DND-41 (cell line): ENCODE results near the gene SPEF2.

Experiments used
- ATAC-seq: fragments of 200-7000 bp; cut with Tn5 transposase; 3 replicates; pipeline ENCODE4 v1.9.1; 2021; ENCODE audit warnings: low read depth; ENCODE audit not compliant: insufficient read depth
- DNase-seq: peaks from one replicate; pipeline ENCODE4 v3.0.0-alpha.2; 2020
- H2AFZ ChIP-seq: 2 replicates; pipeline ENCODE4 v1.6.0; 2012; ENCODE audit warnings: low read depth, low read length
- H3K27ac ChIP-seq: 2 replicates; pipeline ENCODE4 v1.5.1; 2012; ENCODE audit warnings: low read length, inconsistent platforms
- H3K27me3 ChIP-seq: fragments of 200-600 bp; sonication (generic); 2 replicates; pipeline ENCODE4 v1.6.0; 2012; ENCODE audit warnings: low read length, mild to moderate bottlenecking, inconsistent platforms; ENCODE audit not compliant: insufficient read depth, poor library complexity
- H3K36me3 ChIP-seq: 2 replicates; pipeline ENCODE4 v1.5.1; 2012; ENCODE audit warnings: low read length, inconsistent platforms; ENCODE audit not compliant: insufficient read depth
- H3K4me1 ChIP-seq: 2 replicates; pipeline ENCODE4 v1.5.1; 2012; ENCODE audit warnings: mild to moderate bottlenecking, low read length; ENCODE audit not compliant: insufficient read depth
- H3K4me2 ChIP-seq: 2 replicates; pipeline ENCODE4 v1.6.0; 2012; ENCODE audit warnings: mild to moderate bottlenecking, moderate library complexity, low read length, inconsistent platforms; ENCODE audit not compliant: insufficient read depth
- H3K4me3 ChIP-seq, 2 experiments: fragments of 200-600 bp in 1 of 2; shearing (Covaris generic) in 1 of 2; 2 replicates each; pipeline ENCODE4 v1.5.1; 2012 to 2016; ENCODE audit warnings: inconsistent platforms in 2 of 2, low read length in 2 of 2, mild to moderate bottlenecking in 2 of 2, low read depth in 1 of 2, moderate library complexity in 1 of 2
- H3K79me2 ChIP-seq: 2 replicates; pipeline ENCODE4 v1.6.0; 2012; ENCODE audit warnings: low read length, inconsistent platforms; ENCODE audit not compliant: insufficient read depth
- H3K9ac ChIP-seq: 2 replicates; pipeline ENCODE4 v1.6.0; 2012; ENCODE audit warnings: low read depth, mild to moderate bottlenecking, inconsistent platforms, low read length, moderate library complexity
- H3K9me3 ChIP-seq: 2 replicates; pipeline ENCODE4 v1.5.1; 2012; ENCODE audit warnings: low read length, moderate library complexity, mild to moderate bottlenecking, inconsistent platforms; ENCODE audit not compliant: insufficient read depth, severe bottlenecking
- H4K20me1 ChIP-seq: 2 replicates; pipeline ENCODE4 v1.6.0; 2012; ENCODE audit warnings: low read length; ENCODE audit not compliant: insufficient read depth
- EZH2 ChIP-seq: IDR thresholded peaks from 3 replicates; pipeline ENCODE4 v1.6.1; 2012; ENCODE audit warnings: borderline replicate concordance, low read depth, mild to moderate bottlenecking, moderate library complexity, low read length, inconsistent platforms; ENCODE audit not compliant: severe bottlenecking
- TF ChIP-seq, protein P1 (sequence below): IDR thresholded peaks from 2 replicates; pipeline ENCODE4 v1.5.1; 2012; ENCODE audit warnings: borderline replicate concordance, low read length, moderate library complexity, mild to moderate bottlenecking; ENCODE audit not compliant: poor library complexity, severe bottlenecking; ENCODE audit errors: extremely low read depth

SPEF2 gene

GRCh38 chr5:35857606-35858205 lies 240.0 kb downstream of the SPEF2 start:
- Histone ChIP-seq H2AFZ (no peak overlapping the region), H3K9me3 (no peaks in the 10 kb centered on the region), H3K79me2 (peaks cover 76% of the 10 kb centered on the region), H3K9ac (peak overlapping the region; percentile 70), H3K4me2 (peak overlapping the region; percentile 65), H3K4me1 (peaks cover 71% of the 10 kb centered on the region), H4K20me1 (no peaks in the 10 kb centered on the region), H3K36me3 (peaks cover 47% of the 10 kb centered on the region), H3K4me3 (peak overlapping the region; percentile 73 to 88), H3K27me3 (no peaks in the 10 kb centered on the region), H3K27ac (peak overlapping the region; percentile 99)
- ATAC-seq (no peak), DNase-seq (no peak)
- no peak for TF ChIP-seq EZH2
- TF ChIP-seq, protein P1, sequence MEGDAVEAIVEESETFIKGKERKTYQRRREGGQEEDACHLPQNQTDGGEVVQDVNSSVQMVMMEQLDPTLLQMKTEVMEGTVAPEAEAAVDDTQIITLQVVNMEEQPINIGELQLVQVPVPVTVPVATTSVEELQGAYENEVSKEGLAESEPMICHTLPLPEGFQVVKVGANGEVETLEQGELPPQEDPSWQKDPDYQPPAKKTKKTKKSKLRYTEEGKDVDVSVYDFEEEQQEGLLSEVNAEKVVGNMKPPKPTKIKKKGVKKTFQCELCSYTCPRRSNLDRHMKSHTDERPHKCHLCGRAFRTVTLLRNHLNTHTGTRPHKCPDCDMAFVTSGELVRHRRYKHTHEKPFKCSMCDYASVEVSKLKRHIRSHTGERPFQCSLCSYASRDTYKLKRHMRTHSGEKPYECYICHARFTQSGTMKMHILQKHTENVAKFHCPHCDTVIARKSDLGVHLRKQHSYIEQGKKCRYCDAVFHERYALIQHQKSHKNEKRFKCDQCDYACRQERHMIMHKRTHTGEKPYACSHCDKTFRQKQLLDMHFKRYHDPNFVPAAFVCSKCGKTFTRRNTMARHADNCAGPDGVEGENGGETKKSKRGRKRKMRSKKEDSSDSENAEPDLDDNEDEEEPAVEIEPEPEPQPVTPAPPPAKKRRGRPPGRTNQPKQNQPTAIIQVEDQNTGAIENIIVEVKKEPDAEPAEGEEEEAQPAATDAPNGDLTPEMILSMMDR = no peak

DNA sequence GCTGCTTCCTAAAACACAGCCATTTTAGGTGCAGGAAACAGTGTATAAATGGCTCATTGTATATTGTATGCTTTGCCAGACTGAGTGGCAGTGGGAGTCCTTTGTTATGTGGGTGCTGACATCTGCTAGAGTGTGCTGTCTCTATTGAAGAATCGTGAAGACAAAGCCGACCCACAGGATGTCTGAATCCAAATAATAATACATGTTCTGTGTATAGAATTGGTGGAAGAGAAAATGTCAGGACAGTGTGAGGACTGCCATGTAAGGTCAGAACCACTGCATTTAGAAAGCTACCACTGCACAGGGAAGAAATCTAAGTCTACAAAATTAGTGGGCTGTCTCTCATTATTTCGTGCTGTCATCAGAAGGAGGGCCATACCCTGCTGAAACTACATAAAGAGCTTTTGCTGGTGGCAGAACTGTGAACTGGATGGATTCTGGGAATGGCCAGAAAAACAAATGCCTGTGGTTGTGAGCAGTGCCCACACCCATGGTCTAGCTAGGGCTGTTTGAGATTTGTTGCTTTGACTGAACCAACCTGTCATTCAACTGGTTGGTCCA lies 241.5 kb downstream of the SPEF2 start:
- Histone ChIP-seq H3K9me3 (no peaks in the 10 kb centered on the region), H3K36me3 (peaks cover 62% of the 10 kb centered on the region), H4K20me1 (no peaks in the 10 kb centered on the region; the same call in 1 of the 2 replicates), H3K4me1 (peaks cover 73% of the 10 kb centered on the region), H3K79me2 (peaks cover 91% of the 10 kb centered on the region), H3K4me3 (peak overlapping the region; percentile 73 to 88), H2AFZ (no peak overlapping the region), H3K9ac (peak overlapping the region; percentile 70), H3K4me2 (peak overlapping the region; percentile 65), H3K27me3 (no peaks in the 10 kb centered on the region), H3K27ac (peak overlapping the region; percentile 99)
- ATAC-seq (peak; percentile 49), DNase-seq (peak; percentile 53)
- TF ChIP-seq, protein P1 = no peak
- TF ChIP-seq EZH2 = no peak

DNA sequence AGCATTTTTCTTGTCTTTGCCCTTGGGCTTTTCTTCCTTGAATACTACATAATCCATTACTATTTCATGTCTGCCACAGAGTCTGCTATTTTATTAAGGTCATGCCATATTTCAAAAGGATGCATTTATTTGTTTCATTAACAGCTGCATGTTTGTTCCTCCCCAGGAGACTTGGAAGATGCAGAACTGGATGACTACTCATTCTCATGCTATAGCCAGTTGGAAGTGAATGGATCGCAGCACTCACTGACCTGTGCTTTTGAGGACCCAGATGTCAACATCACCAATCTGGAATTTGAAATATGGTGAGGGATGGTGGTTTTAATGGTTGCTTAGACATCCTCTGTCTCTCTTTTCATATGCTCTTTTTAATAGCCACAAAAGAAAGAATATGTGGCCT lies 243.0 kb downstream of the SPEF2 start:
- no peak for TF ChIP-seq EZH2
- TF ChIP-seq, protein P1 = no peak
- peak overlapping the region; percentile 70 for H3K9ac ChIP-seq
- H2AFZ ChIP-seq = no peak overlapping the region
- peaks cover 69% of the 10 kb centered on the region for H3K4me1 ChIP-seq
- no peaks in the 10 kb centered on the region for H3K27me3 ChIP-seq
- DNase-seq (no peak), ATAC-seq (no peak)
- peaks cover under 1% of the 10 kb centered on the region; the same call in 1 of the 2 replicates for H4K20me1 ChIP-seq
- H3K4me2 ChIP-seq = peak overlapping the region; percentile 65
- peaks cover 76% of the 10 kb centered on the region for H3K36me3 ChIP-seq
- peak overlapping the region; percentile 73 to 88; a peak in 3 of 4 replicates for H3K4me3 ChIP-seq
- H3K79me2 ChIP-seq = peaks cover 100% of the 10 kb centered on the region
- H3K27ac ChIP-seq = peak overlapping the region; percentile 99
- H3K9me3 ChIP-seq = no peaks in the 10 kb centered on the region
